ENCODE measurements around the gene ATF7. TPM values are rescaled to one million over a fixed set of nuclear protein-coding genes. Genes with fewer than 3 reads are reported as not detected.
"Not testable (repeated sequence)": the region's sequence is repeated elsewhere in the genome, so short reads cannot be mapped to it uniquely, and the experiment has no call there.

The ATF7 gene
- polyA plus RNA-seq, 1 of the 3 experiments (the other 2 are of a cell fraction): 12.8 TPM

- Histone ChIP-seq H3K79me2 (ENCODE audit: insufficient read depth) (peaks cover 32% of the 10 kb centered on the region; the same call in 1 of the 2 replicates), H3K4me2 (no peak overlapping the region), H3K4me1 (ENCODE audit: control insufficient read depth in 1 of 2, insufficient read depth in 2 of 2, low read depth in 1 of 2, low read length in 1 of 2) (peaks cover 12 to 38% of the 10 kb centered on the region in 2 experiments), H3K36me3 (replicated peaks in 1 of 2; ENCODE audit: control insufficient read depth in 1 of 2, insufficient read depth in 2 of 2, low read length in 1 of 2) (peaks cover 4 to 33% of the 10 kb centered on the region in 2 experiments), H3K27ac (ENCODE audit: low read depth in 2 of 2, low read length in 1 of 2) (no peak overlapping the region), H3K9me3 (no peaks in the 10 kb centered on the region), H3K27me3 (ENCODE audit: insufficient read depth) (no peaks in the 10 kb centered on the region), H3K4me3 (ENCODE audit: low read depth in 2 of 2, low read length in 1 of 2) (no peak overlapping the region), H3K9ac (no peak overlapping the region), H2AFZ (ENCODE audit: low read depth) (no peak overlapping the region), H4K20me1 (ENCODE audit: insufficient read depth) (peaks cover 11% of the 10 kb centered on the region), H3F3A (replicated peaks; ENCODE audit: insufficient read depth) (peaks cover 11% of the 10 kb centered on the region), H3K9me2 (no peaks in the 10 kb centered on the region)
- POLR2A ChIA-PET: no interaction called here
- no peak for DNase-seq
- CTCF ChIA-PET: interaction anchor here (1.1 to 2.0 kb wide), 4 partner anchors 8 to 278 kb away, joined by 3 to 6 read pairs (median 4); partner anchors contain the start of genes AAAS and ATP5MC2
- peak; percentile 24; the same call in 1 of the 2 replicates for TF ChIP-seq CTCF (IDR thresholded peaks at IDR 0.05)
- no peak for TF ChIP-seq MAX (IDR thresholded peaks at IDR 0.05; ENCODE audit: low read depth)
- TF ChIP-seq RAD21 (IDR thresholded peaks at IDR 0.05; ENCODE audit: low read length): peak; percentile 28; the same call in 1 of the 2 replicates
- WGBS (ENCODE audit: low lambda C conversion rate): 97% methylated on average over 2 of the region's 2 CpGs
These were observed 26.6 kb downstream of the ATF7 start for GRCh38 chr12:53599579-53599978.

GRCh38 chr12:53598971-53599370 is 27.2 kb downstream of the ATF7 start:
- POLR2A ChIA-PET, H3K9me3 ChIP-seq: not testable (repeated sequence)
- CTCF ChIA-PET: interaction anchor here (1.5 to 2.0 kb wide), 2 partner anchors 77 to 277 kb away, joined by 3 to 6 read pairs; partner anchors contain the start of genes AAAS and ATP5MC2

GRCh38 chr12:53596920-53597363 is 29.2 kb downstream of the ATF7 start:
- H3K36me3 ChIP-seq (replicated peaks in 1 of 2; ENCODE audit: control insufficient read depth in 1 of 2, insufficient read depth in 2 of 2, low read length in 1 of 2): peaks cover 4 to 30% of the 10 kb centered on the region in 2 experiments
- no peak overlapping the region for H3K4me3 ChIP-seq (ENCODE audit: low read depth in 2 of 2, low read length in 1 of 2)
- ChIA-PET CTCF (interaction anchor here (1.0 to 2.8 kb wide), 2 partner anchors 79 to 147 kb away, joined by 4 to 16 read pairs; partner anchors contain the start of gene ATP5MC2), POLR2A (no interaction called here)
- H3K4me1 ChIP-seq (ENCODE audit: control insufficient read depth in 1 of 2, insufficient read depth in 2 of 2, low read depth in 1 of 2, low read length in 1 of 2): peaks cover 11 to 21% of the 10 kb centered on the region in 2 experiments
- WGBS (ENCODE audit: low lambda C conversion rate): 80% methylated on average over 3 of the region's 3 CpGs
- no peak overlapping the region for H3K4me2 ChIP-seq
- peaks cover 23% of the 10 kb centered on the region; the same call in 1 of the 2 replicates for H3K79me2 ChIP-seq (ENCODE audit: insufficient read depth)
- no peaks in the 10 kb centered on the region for H3K9me2 ChIP-seq
- no peak overlapping the region for H2AFZ ChIP-seq (ENCODE audit: low read depth)
- H3K9ac ChIP-seq: no peak overlapping the region
- H3K9me3 ChIP-seq: no peaks in the 10 kb centered on the region
- H4K20me1 ChIP-seq (ENCODE audit: insufficient read depth): peaks cover 3% of the 10 kb centered on the region
- H3K27ac ChIP-seq (ENCODE audit: low read depth in 2 of 2, low read length in 1 of 2): peak overlapping the region in 1 of 2 experiments; percentile 59; a peak in 1 of 4 replicates
- DNase-seq: no peak
- H3K27me3 ChIP-seq (ENCODE audit: insufficient read depth): no peaks in the 10 kb centered on the region
- no peaks in the 10 kb centered on the region for H3F3A ChIP-seq (replicated peaks; ENCODE audit: insufficient read depth)
- TF ChIP-seq EP300 (IDR thresholded peaks at IDR 0.05; ENCODE audit: borderline replicate concordance in 1 of 2, low read depth in 1 of 2, low read length in 1 of 2) (no peak), NRF1 (IDR thresholded peaks at IDR 0.05; ENCODE audit: low read depth, low read length) (no peak), SMC3 (IDR thresholded peaks at IDR 0.05; ENCODE audit: low read depth, low read length) (no peak), FOXJ3 (CRISPR knock-in tag; IDR thresholded peaks at IDR 0.05) (no peak), POLR2AphosphoS5 (IDR thresholded peaks at IDR 0.05; ENCODE audit: low read depth, low read length) (no peak), RFX5 (IDR thresholded peaks at IDR 0.05; ENCODE audit: low read length) (no peak), FOXM1 (IDR thresholded peaks at IDR 0.05; ENCODE audit: low read depth) (no peak), USF2 (IDR thresholded peaks at IDR 0.05; ENCODE audit: borderline replicate concordance, low read depth, low read length) (no peak), EZH2phosphoT487 (IDR thresholded peaks at IDR 0.05; ENCODE audit: borderline replicate concordance, low read depth) (no peak), JUND (IDR thresholded peaks at IDR 0.05) (no peak), YY1 (IDR thresholded peaks at IDR 0.05; ENCODE audit: low read depth) (no peak), USF1 (IDR thresholded peaks at IDR 0.05; ENCODE audit: borderline replicate concordance, low read depth) (no peak)

More at GRCh38 chr12:53598971-53599370, 27.2 kb downstream of the ATF7 start:
- WGBS (ENCODE audit: low lambda C conversion rate): 100% methylated on average over 2 of the region's 2 CpGs
- not testable (repeated sequence) for H3K27ac ChIP-seq (ENCODE audit: low read depth in 2 of 2, low read length in 1 of 2); H2AFZ ChIP-seq (ENCODE audit: low read depth); H3K9me2 ChIP-seq; H4K20me1 ChIP-seq (ENCODE audit: insufficient read depth); H3K4me3 ChIP-seq (ENCODE audit: low read depth in 2 of 2, low read length in 1 of 2); H3K9ac ChIP-seq; H3F3A ChIP-seq (replicated peaks; ENCODE audit: insufficient read depth); DNase-seq; H3K4me2 ChIP-seq; H3K27me3 ChIP-seq (ENCODE audit: insufficient read depth)
- Histone ChIP-seq H3K36me3 (replicated peaks in 1 of 2; ENCODE audit: control insufficient read depth in 1 of 2, insufficient read depth in 2 of 2, low read length in 1 of 2) (peaks cover 4 to 33% of the 10 kb centered on the region in 2 experiments), H3K4me1 (ENCODE audit: control insufficient read depth in 1 of 2, insufficient read depth in 2 of 2, low read depth in 1 of 2, low read length in 1 of 2) (peaks cover 12 to 36% of the 10 kb centered on the region in 2 experiments), H3K79me2 (ENCODE audit: insufficient read depth) (peaks cover 28% of the 10 kb centered on the region; the same call in 1 of the 2 replicates)

Measured in SK-N-SH (cell line).